ENCODE data around the gene CD80.

The CD80 gene

GRCh38 chr3:119508172-119508845 is 51.1 kb downstream of the CD80 start:
- Histone ChIP-seq H3K4me3 (ENCODE audit: low read depth, low read length, poor library complexity, severe bottlenecking) (no peak overlapping the region), H3K79me2 (ENCODE audit: insufficient read depth, low read length) (peaks cover 3% of the 10 kb centered on the region; the same call in 1 of the 2 replicates), H3K36me3 (ENCODE audit: insufficient read depth, low read length) (peaks cover 77% of the 10 kb centered on the region), H3K9ac (ENCODE audit: low read length) (no peak overlapping the region), H2AFZ (ENCODE audit: low read length) (no peak overlapping the region), H3K27me3 (ENCODE audit: insufficient read depth, low read length) (no peaks in the 10 kb centered on the region), H3K27ac (ENCODE audit: low read depth, low read length, poor library complexity, severe bottlenecking) (no peak overlapping the region), H4K20me1 (ENCODE audit: insufficient read depth, low read length) (no peaks in the 10 kb centered on the region), H3K4me2 (ENCODE audit: low read length) (no peak overlapping the region), H3K4me1 (ENCODE audit: insufficient read depth, low read length, severe bottlenecking) (no peaks in the 10 kb centered on the region), H3F3A (ENCODE audit: insufficient read depth, low read length) (no peaks in the 10 kb centered on the region), H3K9me2 (ENCODE audit: low read depth, low read length) (no peaks in the 10 kb centered on the region), H3K9me3 (ENCODE audit: low read length) (no peaks in the 10 kb centered on the region)
- no peak for TF ChIP-seq EZH2 (IDR thresholded peaks at IDR 0.05; ENCODE audit: borderline replicate concordance, low read length)
- TF ChIP-seq CTCF (IDR thresholded peaks at IDR 0.05; ENCODE audit: low read length): no peak

GRCh38 chr3:119507404-119507803 is 52.0 kb downstream of the CD80 start:
- H3F3A ChIP-seq (ENCODE audit: insufficient read depth, low read length): no peaks in the 10 kb centered on the region
- H3K9ac ChIP-seq (ENCODE audit: low read length): no peak overlapping the region
- H3K4me3 ChIP-seq (ENCODE audit: low read depth, low read length, poor library complexity, severe bottlenecking): no peak overlapping the region
- H3K79me2 ChIP-seq (ENCODE audit: insufficient read depth, low read length): peaks cover 3% of the 10 kb centered on the region; the same call in 1 of the 2 replicates
- no peak overlapping the region for H3K27ac ChIP-seq (ENCODE audit: low read depth, low read length, poor library complexity, severe bottlenecking)
- no peak overlapping the region for H3K4me2 ChIP-seq (ENCODE audit: low read length)
- H4K20me1 ChIP-seq (ENCODE audit: insufficient read depth, low read length): no peaks in the 10 kb centered on the region
- H3K4me1 ChIP-seq (ENCODE audit: insufficient read depth, low read length, severe bottlenecking): no peaks in the 10 kb centered on the region
- no peak overlapping the region for H2AFZ ChIP-seq (ENCODE audit: low read length)
- peaks cover 73% of the 10 kb centered on the region for H3K36me3 ChIP-seq (ENCODE audit: insufficient read depth, low read length)
- TF ChIP-seq CTCF (IDR thresholded peaks at IDR 0.05; ENCODE audit: low read length) (no peak), EZH2 (IDR thresholded peaks at IDR 0.05; ENCODE audit: borderline replicate concordance, low read length) (no peak)
- H3K9me2 ChIP-seq (ENCODE audit: low read depth, low read length): no peaks in the 10 kb centered on the region
- no peaks in the 10 kb centered on the region for H3K27me3 ChIP-seq (ENCODE audit: insufficient read depth, low read length)
- H3K9me3 ChIP-seq (ENCODE audit: low read length): no peaks in the 10 kb centered on the region

- H3K27ac ChIP-seq (ENCODE audit: low read depth, low read length, poor library complexity, severe bottlenecking): no peak overlapping the region
- peaks cover 3% of the 10 kb centered on the region; the same call in 1 of the 2 replicates for H3K79me2 ChIP-seq (ENCODE audit: insufficient read depth, low read length)
- no peaks in the 10 kb centered on the region for H3F3A ChIP-seq (ENCODE audit: insufficient read depth, low read length)
- no peak overlapping the region for H3K4me3 ChIP-seq (ENCODE audit: low read depth, low read length, poor library complexity, severe bottlenecking)
- H3K4me1 ChIP-seq (ENCODE audit: insufficient read depth, low read length, severe bottlenecking): no peaks in the 10 kb centered on the region
- no peaks in the 10 kb centered on the region for H3K9me2 ChIP-seq (ENCODE audit: low read depth, low read length)
- H3K27me3 ChIP-seq (ENCODE audit: insufficient read depth, low read length): no peaks in the 10 kb centered on the region
- H2AFZ ChIP-seq (ENCODE audit: low read length): no peak overlapping the region
- no peak overlapping the region for H3K4me2 ChIP-seq (ENCODE audit: low read length)
- no peaks in the 10 kb centered on the region for H3K9me3 ChIP-seq (ENCODE audit: low read length)
- TF ChIP-seq EZH2 (IDR thresholded peaks at IDR 0.05; ENCODE audit: borderline replicate concordance, low read length): no peak
- no peak for TF ChIP-seq CTCF (IDR thresholded peaks at IDR 0.05; ENCODE audit: low read length)
- H4K20me1 ChIP-seq (ENCODE audit: insufficient read depth, low read length): no peaks in the 10 kb centered on the region
- no peak overlapping the region for H3K9ac ChIP-seq (ENCODE audit: low read length)
- H3K36me3 ChIP-seq (ENCODE audit: insufficient read depth, low read length): peaks cover 73% of the 10 kb centered on the region
Measured at GRCh38 chr3:119506631-119507030, 52.8 kb downstream of the CD80 start.

Data from OCI-LY1 (cell line).